Suppressor macrophage treated with lipopolysaccharide for 1 hour (primary cell): ENCODE data around the gene SSPN.

ENCODE experiments used
- DNase-seq, 3 donors: peaks; one replicate each; pipeline ENCODE4 v3.0.0-alpha.2; 2020 to 2022

The SSPN gene

GRCh38 chr12:26187014-26187798 is 8.2 kb upstream of the SSPN start:
- peak; percentile 50 to 55 (median 53) for DNase-seq

GRCh38 chr12:26188127-26188526 is 7.2 kb upstream of the SSPN start:
- no peak for DNase-seq

- DNase-seq, result no peak
Observed at GRCh38 chr12:26188641-26189040, 6.7 kb upstream of the SSPN start.

- no peak for DNase-seq
Observed at GRCh38 chr12:26192142-26192541, 3.2 kb upstream of the SSPN start.

- no peak for DNase-seq
Observed at GRCh38 chr12:26193539-26193938, 1.8 kb upstream of the SSPN start.

- DNase-seq, result peak; percentile 81 to 91 (median 83)
Observed at GRCh38 chr12:26195641-26196420, 458 bp downstream of the SSPN start.

GRCh38 chr12:26196421-26196716 is 996 bp downstream of the SSPN start:
- no peak for DNase-seq

GRCh38 chr12:26197832-26198231 is 2.5 kb downstream of the SSPN start:
- no peak for DNase-seq

GRCh38 chr12:26198742-26199141 is 3.4 kb downstream of the SSPN start:
- DNase-seq, result no peak

- no peak for DNase-seq
Observed at GRCh38 chr12:26203167-26203780, 7.9 kb downstream of the SSPN start.

GRCh38 chr12:26204612-26205289 is 9.4 kb downstream of the SSPN start:
- DNase-seq, result no peak

GRCh38 chr12:26205298-26205697 is 9.9 kb downstream of the SSPN start:
- DNase-seq, result no peak

GRCh38 chr12:26205941-26206340 is 10.6 kb downstream of the SSPN start:
- DNase-seq, result no peak

- no peak for DNase-seq
Observed at GRCh38 chr12:26211331-26211730, 16.0 kb downstream of the SSPN start.

GRCh38 chr12:26212396-26212795 is 17.0 kb downstream of the SSPN start:
- peak; percentile 40 to 41 (median 41) for DNase-seq

- no peak for DNase-seq
Observed at GRCh38 chr12:26212988-26213387, 17.6 kb downstream of the SSPN start.

GRCh38 chr12:26214121-26214520 is 18.7 kb downstream of the SSPN start:
- DNase-seq, result no peak

GRCh38 chr12:26219736-26220135 is 24.4 kb downstream of the SSPN start:
- DNase-seq, result no peak

GRCh38 chr12:26224657-26225056 is 29.3 kb downstream of the SSPN start:
- DNase-seq, result no peak

GRCh38 chr12:26226122-26226521 is 30.7 kb downstream of the SSPN start:
- no peak for DNase-seq

GRCh38 chr12:26226629-26227360 is 31.4 kb downstream of the SSPN start:
- peak in 2 of 3 donors; percentile 39 to 57 for DNase-seq

GRCh38 chr12:26227361-26227745 is 32.0 kb downstream of the SSPN start:
- no peak for DNase-seq

GRCh38 chr12:26229910-26230309 is 34.5 kb downstream of the SSPN start:
- DNase-seq, result no peak
